Activated T-cell treated with anti-CD3 and anti-CD28 coated beads, Interleukin-2, amount 50 U/mL, for 48 hours (primary cell): ENCODE measurements around the gene ECE1.
A peak's percentile ranks its signal among the peaks of the same experiment; 100 is the strongest.
"Not testable (repeated sequence)": the region's sequence is repeated elsewhere in the genome, so short reads cannot be mapped to it uniquely, and the experiment has no call there.

Experiments
- DNase-seq, 2 experiments: peaks; one replicate each; pipeline ENCODE4 v3.0.0-alpha.2; 2020

ECE1 gene

GRCh38 chr1:21290546-21290944 lies 282 bp upstream of the ECE1 start:
- peak in 1 of 2 experiments; percentile 56 for DNase-seq

- DNase-seq, result no peak
These were observed 1.1 kb downstream of the ECE1 start for GRCh38 chr1:21289127-21289526.

GRCh38 chr1:21287905-21288514 lies 2.3 kb downstream of the ECE1 start:
- DNase-seq, result no peak

- DNase-seq, result not testable (repeated sequence)
These were observed 4.9 kb downstream of the ECE1 start for GRCh38 chr1:21285386-21285785.

- DNase-seq, result no peak
These were observed 5.2 kb downstream of the ECE1 start for GRCh38 chr1:21285055-21285372.

- DNase-seq, result no peak
These were observed 5.8 kb downstream of the ECE1 start for GRCh38 chr1:21284206-21285054.

- DNase-seq, result no peak
These were observed 6.7 kb downstream of the ECE1 start for GRCh38 chr1:21283524-21283923.

GRCh38 chr1:21282020-21282419 lies 8.2 kb downstream of the ECE1 start:
- DNase-seq, result not testable (repeated sequence)

- DNase-seq, result no peak
These were observed 9.8 kb downstream of the ECE1 start for GRCh38 chr1:21280482-21280881.

GRCh38 chr1:21280011-21280471 lies 10.2 kb downstream of the ECE1 start:
- peak in 1 of 2 experiments; percentile 31 for DNase-seq

GRCh38 chr1:21278860-21279845 lies 11.1 kb downstream of the ECE1 start:
- no peak for DNase-seq

- DNase-seq, result no peak
These were observed 11.9 kb downstream of the ECE1 start for GRCh38 chr1:21278208-21278859.

- DNase-seq, result no peak
These were observed 13.1 kb downstream of the ECE1 start for GRCh38 chr1:21277180-21277579.

- no peak for DNase-seq
These were observed 17.7 kb downstream of the ECE1 start for GRCh38 chr1:21272540-21272939.

- DNase-seq, result no peak
These were observed 18.7 kb downstream of the ECE1 start for GRCh38 chr1:21271550-21271949.

- peak; percentile 92 to 93 for DNase-seq
These were observed 20.1 kb downstream of the ECE1 start for GRCh38 chr1:21270086-21270689.

- no peak for DNase-seq
These were observed 20.7 kb downstream of the ECE1 start for GRCh38 chr1:21269461-21270085.

GRCh38 chr1:21268281-21269239 lies 21.7 kb downstream of the ECE1 start:
- DNase-seq, result no peak

- no peak for DNase-seq
These were observed 22.8 kb downstream of the ECE1 start for GRCh38 chr1:21267191-21268077.
